ENCODE data around the gene KCNG2. TPM values are rescaled to one million over a fixed set of nuclear protein-coding genes. Genes with fewer than 3 reads are reported as not detected.

KCNG2 gene
- total RNA-seq, 1 experiment from 2014 or later: not detected

- BruUV-seq (replicated peaks): no TSS peak
- Mint-ChIP-seq H3K9me3 (ENCODE audit: unreplicated experiment) (no peaks in the 10 kb centered on the region), H3K36me3 (ENCODE audit: insufficient read depth, unreplicated experiment) (no peaks in the 10 kb centered on the region), H3K27me3 (ENCODE audit: insufficient read depth, unreplicated experiment) (no peaks in the 10 kb centered on the region), H3K27ac (ENCODE audit: unreplicated experiment) (no peak overlapping the region), H3K4me1 (ENCODE audit: low read depth, unreplicated experiment) (no peaks in the 10 kb centered on the region), H3K4me3 (ENCODE audit: unreplicated experiment) (no peak overlapping the region)
- POLR2A ChIA-PET: no interaction called here
- H3K4me1 ChIP-seq: no peaks in the 10 kb centered on the region
- DNase-seq: no peak
- intact Hi-C loops (cut with micrococcal nuclease; ENCODE audit: unreplicated experiment): no loop called here
- CTCF ChIA-PET: no interaction called here
- H3K4me3 ChIP-seq (ENCODE audit: low read depth, low read length): no peak overlapping the region
- no peaks in the 10 kb centered on the region for H3K9me3 ChIP-seq
- TF ChIP-seq CTCF (IDR thresholded peaks at IDR 0.05; ENCODE audit: insufficient read depth in 1 of 2, low read depth in 1 of 2, low read length in 1 of 2, severe bottlenecking in 1 of 2, unreplicated experiment in 1 of 2): no peak
- no peaks in the 10 kb centered on the region for H3K36me3 ChIP-seq (ENCODE audit: control insufficient read depth, insufficient read depth, low read length)
- no peaks in the 10 kb centered on the region for H3K27me3 ChIP-seq (replicated peaks; ENCODE audit: control insufficient read depth, insufficient read depth, low read length)
Observed at GRCh38 chr18:79848579-79849327, 51.0 kb downstream of the KCNG2 start.

- TF ChIP-seq CTCF (IDR thresholded peaks at IDR 0.05; ENCODE audit: insufficient read depth in 1 of 2, low read depth in 1 of 2, low read length in 1 of 2, severe bottlenecking in 1 of 2, unreplicated experiment in 1 of 2): no peak
- Mint-ChIP-seq H3K4me3 (ENCODE audit: unreplicated experiment) (no peak overlapping the region), H3K36me3 (ENCODE audit: insufficient read depth, unreplicated experiment) (no peaks in the 10 kb centered on the region), H3K27me3 (ENCODE audit: insufficient read depth, unreplicated experiment) (no peaks in the 10 kb centered on the region), H3K4me1 (ENCODE audit: low read depth, unreplicated experiment) (no peaks in the 10 kb centered on the region), H3K9me3 (ENCODE audit: unreplicated experiment) (no peaks in the 10 kb centered on the region), H3K27ac (ENCODE audit: unreplicated experiment) (no peak overlapping the region)
- ChIA-PET CTCF (no interaction called here), POLR2A (no interaction called here)
- DNase-seq: no peak
- no peak overlapping the region for H3K4me3 ChIP-seq (ENCODE audit: low read depth, low read length)
- no peaks in the 10 kb centered on the region for H3K36me3 ChIP-seq (ENCODE audit: control insufficient read depth, insufficient read depth, low read length)
- no TSS peak for BruUV-seq (replicated peaks)
- intact Hi-C loops (cut with micrococcal nuclease; ENCODE audit: unreplicated experiment): no loop called here
- H3K9me3 ChIP-seq: no peaks in the 10 kb centered on the region
- H3K27me3 ChIP-seq (replicated peaks; ENCODE audit: control insufficient read depth, insufficient read depth, low read length): no peaks in the 10 kb centered on the region
- H3K4me1 ChIP-seq: no peaks in the 10 kb centered on the region
Observed at GRCh38 chr18:79849328-79850207, 51.8 kb downstream of the KCNG2 start.

- no peaks in the 10 kb centered on the region for H3K4me1 ChIP-seq
- H3K4me1 Mint-ChIP-seq (ENCODE audit: low read depth, unreplicated experiment): no peaks in the 10 kb centered on the region
- no peaks in the 10 kb centered on the region for H3K9me3 Mint-ChIP-seq (ENCODE audit: unreplicated experiment)
- no peaks in the 10 kb centered on the region for H3K27me3 Mint-ChIP-seq (ENCODE audit: insufficient read depth, unreplicated experiment)
- no peak for DNase-seq
- no peak overlapping the region for H3K4me3 Mint-ChIP-seq (ENCODE audit: unreplicated experiment)
- no peaks in the 10 kb centered on the region for H3K27me3 ChIP-seq (replicated peaks; ENCODE audit: control insufficient read depth, insufficient read depth, low read length)
- TF ChIP-seq CTCF (IDR thresholded peaks at IDR 0.05; ENCODE audit: insufficient read depth in 1 of 2, low read depth in 1 of 2, low read length in 1 of 2, severe bottlenecking in 1 of 2, unreplicated experiment in 1 of 2): no peak
- no peaks in the 10 kb centered on the region for H3K9me3 ChIP-seq
- no peak overlapping the region for H3K4me3 ChIP-seq (ENCODE audit: low read depth, low read length)
- no peaks in the 10 kb centered on the region for H3K36me3 Mint-ChIP-seq (ENCODE audit: insufficient read depth, unreplicated experiment)
- intact Hi-C loops (cut with micrococcal nuclease; ENCODE audit: unreplicated experiment): no loop called here
- ChIA-PET POLR2A (no interaction called here), CTCF (no interaction called here)
- no peak overlapping the region for H3K27ac Mint-ChIP-seq (ENCODE audit: unreplicated experiment)
- no TSS peak for BruUV-seq (replicated peaks)
- H3K36me3 ChIP-seq (ENCODE audit: control insufficient read depth, insufficient read depth, low read length): no peaks in the 10 kb centered on the region
Observed at GRCh38 chr18:79850731-79851130, 53.0 kb downstream of the KCNG2 start.
